NT2/D1 (cell line): ENCODE data around the gene ELL3.
"Not testable (repeated sequence)": the region's sequence is repeated elsewhere in the genome, so short reads cannot be mapped to it uniquely, and the experiment has no call there.

Experiments used
- SUZ12 ChIP-seq: IDR thresholded peaks from 2 replicates; pipeline ENCODE4 v1.6.1; 2011; ENCODE audit not compliant: insufficient read length, insufficient read depth; ENCODE audit errors: extremely low read depth
- ZNF274 ChIP-seq: IDR thresholded peaks from 2 replicates; pipeline ENCODE4 v1.6.1; 2011; ENCODE audit warnings: mild to moderate bottlenecking, low read depth, low read length

GRCh38 chr15:43746245-43746902 lies 30.4 kb downstream of the ELL3 start, which contains the start of gene PDIA3:
- not testable (repeated sequence) for TF ChIP-seq SUZ12, ZNF274
